Muscle layer of duodenum (tissue), 2 donors: ENCODE measurements around the gene TRABD2B.

Experiments used
- H3K27ac ChIP-seq: one replicate; pipeline ENCODE4 v1.7.0; 2013; ENCODE audit warnings: mild to moderate bottlenecking, low read length
- H3K27me3 ChIP-seq: one replicate; pipeline ENCODE4 v1.7.0; 2013; ENCODE audit warnings: low read depth, mild to moderate bottlenecking, control low read depth, low read length
- H3K36me3 ChIP-seq, 2 donors: one replicate each; pipeline ENCODE4 v1.7.0; 2013; ENCODE audit warnings: low read length in 2 of 2, control low read depth in 1 of 2, mild to moderate bottlenecking in 1 of 2; ENCODE audit not compliant: insufficient read depth in 2 of 2, control insufficient read depth in 1 of 2
- H3K4me1 ChIP-seq, 2 donors: one replicate each; pipeline ENCODE4 v1.7.0; 2013; ENCODE audit warnings: low read length in 2 of 2, mild to moderate bottlenecking in 2 of 2, control low read depth in 1 of 2, moderate library complexity in 1 of 2; ENCODE audit not compliant: insufficient read depth in 2 of 2, control insufficient read depth in 1 of 2
- H3K4me3 ChIP-seq, 2 donors: one replicate each; pipeline ENCODE4 v1.7.0; 2013; ENCODE audit warnings: low read length in 2 of 2, low read depth in 1 of 2, mild to moderate bottlenecking in 1 of 2
- H3K9me3 ChIP-seq, 2 donors: one replicate each; pipeline ENCODE4 v1.7.0; 2013; ENCODE audit warnings: low read length in 2 of 2, control low read depth in 1 of 2, mild to moderate bottlenecking in 1 of 2; ENCODE audit not compliant: control insufficient read depth in 1 of 2
- donor health status: healthy.

Gene TRABD2B

GRCh38 chr1:47824297-47824696 lies 172.9 kb downstream of the TRABD2B start:
- Histone ChIP-seq H3K4me1 (no peaks in the 10 kb centered on the region), H3K27me3 (no peaks in the 10 kb centered on the region), H3K36me3 (no peaks in the 10 kb centered on the region), H3K4me3 (no peak overlapping the region), H3K27ac (no peak overlapping the region), H3K9me3 (no peaks in the 10 kb centered on the region)

GRCh38 chr1:47823040-47823808 lies 174.0 kb downstream of the TRABD2B start:
- no peaks in the 10 kb centered on the region for H3K36me3 ChIP-seq
- H3K9me3 ChIP-seq = no peaks in the 10 kb centered on the region
- no peak overlapping the region for H3K4me3 ChIP-seq
- H3K27ac ChIP-seq = no peak overlapping the region
- no peaks in the 10 kb centered on the region for H3K27me3 ChIP-seq
- no peaks in the 10 kb centered on the region for H3K4me1 ChIP-seq

GRCh38 chr1:47821760-47822159 lies 175.4 kb downstream of the TRABD2B start:
- Histone ChIP-seq H3K36me3 (no peaks in the 10 kb centered on the region), H3K4me3 (no peak overlapping the region), H3K9me3 (no peaks in the 10 kb centered on the region)

GRCh38 chr1:47819574-47819888 lies 177.7 kb downstream of the TRABD2B start:
- Histone ChIP-seq H3K9me3 (no peaks in the 10 kb centered on the region), H3K36me3 (no peaks in the 10 kb centered on the region), H3K4me1 (no peaks in the 10 kb centered on the region), H3K27ac (no peak overlapping the region), H3K4me3 (no peak overlapping the region), H3K27me3 (no peaks in the 10 kb centered on the region)

More at GRCh38 chr1:47821760-47822159, 175.4 kb downstream of the TRABD2B start:
- Histone ChIP-seq H3K4me1 (no peaks in the 10 kb centered on the region), H3K27ac (no peak overlapping the region), H3K27me3 (no peaks in the 10 kb centered on the region)

- no peaks in the 10 kb centered on the region for H3K27me3 ChIP-seq
- no peak overlapping the region for H3K27ac ChIP-seq
- H3K4me3 ChIP-seq = no peak overlapping the region
- H3K36me3 ChIP-seq = no peaks in the 10 kb centered on the region
- no peaks in the 10 kb centered on the region for H3K4me1 ChIP-seq
- no peaks in the 10 kb centered on the region for H3K9me3 ChIP-seq
These were observed 178.3 kb downstream of the TRABD2B start for GRCh38 chr1:47818682-47819573.

GRCh38 chr1:47817861-47818260 lies 179.3 kb downstream of the TRABD2B start:
- Histone ChIP-seq H3K27me3 (no peaks in the 10 kb centered on the region), H3K9me3 (no peaks in the 10 kb centered on the region), H3K27ac (no peak overlapping the region), H3K36me3 (no peaks in the 10 kb centered on the region), H3K4me3 (no peak overlapping the region), H3K4me1 (no peaks in the 10 kb centered on the region)

GRCh38 chr1:47816325-47817071 lies 180.7 kb downstream of the TRABD2B start:
- Histone ChIP-seq H3K36me3 (no peaks in the 10 kb centered on the region), H3K27me3 (no peaks in the 10 kb centered on the region), H3K4me1 (no peaks in the 10 kb centered on the region), H3K4me3 (no peak overlapping the region), H3K27ac (no peak overlapping the region), H3K9me3 (no peaks in the 10 kb centered on the region)

GRCh38 chr1:47814612-47815395 lies 182.4 kb downstream of the TRABD2B start:
- Histone ChIP-seq H3K27ac (no peak overlapping the region), H3K27me3 (no peaks in the 10 kb centered on the region), H3K4me3 (no peak overlapping the region), H3K36me3 (no peaks in the 10 kb centered on the region), H3K9me3 (no peaks in the 10 kb centered on the region), H3K4me1 (no peaks in the 10 kb centered on the region)

- Histone ChIP-seq H3K4me1 (no peaks in the 10 kb centered on the region), H3K4me3 (no peak overlapping the region), H3K27me3 (no peaks in the 10 kb centered on the region), H3K27ac (no peak overlapping the region), H3K9me3 (no peaks in the 10 kb centered on the region), H3K36me3 (no peaks in the 10 kb centered on the region)
These were observed 183.2 kb downstream of the TRABD2B start for GRCh38 chr1:47813970-47814369.

GRCh38 chr1:47812904-47813514 lies 184.2 kb downstream of the TRABD2B start:
- H3K36me3 ChIP-seq = no peaks in the 10 kb centered on the region
- no peaks in the 10 kb centered on the region for H3K27me3 ChIP-seq
- no peaks in the 10 kb centered on the region for H3K9me3 ChIP-seq
- H3K4me3 ChIP-seq = no peak overlapping the region
- H3K27ac ChIP-seq = no peak overlapping the region
- H3K4me1 ChIP-seq = no peaks in the 10 kb centered on the region
